HepG2 (cell line): ENCODE measurements around the gene MRPL9. TPM values are rescaled to one million over a fixed set of nuclear protein-coding genes. Genes with fewer than 3 reads are reported as not detected.

Experiments
- ATAC-seq: fragments of 200-7000 bp; cut with Tn5 transposase; 3 replicates; pipeline ENCODE4 v1.9.1; 2020; ENCODE audit warnings: mild to moderate bottlenecking, moderate library complexity
- BruUV-seq: library from RNA; stranded (reverse); fragments of 400-500 nt; replicated peaks from 2 replicates; lab custom pipeline; 2021; lab: Mats Ljungman, UMichigan
- CTCF ChIA-PET: fragments of 300-600 bp; formaldehyde crosslinking; extraction: SDS; loops from one replicate; lab custom pipeline; 2021; ENCODE audit warnings: low total read pairs, inconsistent platforms, low intra/inter-chr PET ratio; lab: Yijun Ruan, JAX
- POLR2A ChIA-PET: fragments of 350-600 bp; sonication (Branson Sonifier 250); formaldehyde crosslinking; loops from one replicate; lab custom pipeline; 2020; ENCODE audit warnings: antibody characterized with exemption, inconsistent platforms; lab: Yijun Ruan, JAX
- DNase-seq: peaks from one replicate; pipeline ENCODE4 v3.0.0-alpha.2; 2015; ENCODE audit warnings: low spot score
- FAIRE-seq: peaks from 3 replicates; lab custom pipeline; 2011; peaks lifted over from hg19 to GRCh38; lab: Jason Lieb, UNC
- H2AFZ ChIP-seq: one replicate; pipeline ENCODE4 v1.6.1; 2011; ENCODE audit warnings: low read length, inconsistent platforms
- H3K27ac ChIP-seq: fragments of 300-600 bp; 3 replicates; pipeline ENCODE4 v1.8.0; 2011; ENCODE audit warnings: mixed run types, mild to moderate bottlenecking, mixed read lengths, low read length, inconsistent platforms; ENCODE audit not compliant: insufficient read depth; ENCODE audit errors: extremely low read length
- H3K27me3 ChIP-seq, 2 experiments: fragments of 200-600 bp in 1 of 2; 2 replicates in 1 of 2; 3 replicates in 1 of 2; pipeline versions ENCODE4 v1.6.0 to v1.8.0; 2011; ENCODE audit warnings: low read length in 2 of 2, mild to moderate bottlenecking in 2 of 2, moderate library complexity in 2 of 2, inconsistent platforms in 1 of 2; ENCODE audit not compliant: insufficient read depth in 2 of 2, control insufficient read depth in 1 of 2
- H3K36me3 ChIP-seq, 2 experiments: fragments of 200-600 bp in 1 of 2; replicated peaks in 1 of 2; 2 replicates in 1 of 2; 3 replicates in 1 of 2; pipeline versions ENCODE4 v1.5.1 to v1.8.0; 2011; ENCODE audit warnings: low read length in 2 of 2, inconsistent platforms in 1 of 2; ENCODE audit not compliant: insufficient read depth in 2 of 2, control insufficient read depth in 1 of 2
- H3K4me1 ChIP-seq: 2 replicates; pipeline ENCODE4 v1.5.1; 2012; ENCODE audit warnings: low read length, inconsistent platforms; ENCODE audit not compliant: insufficient read depth
- H3K4me2 ChIP-seq: 2 replicates; pipeline ENCODE4 v1.6.0; 2011; ENCODE audit warnings: low read depth, low read length, inconsistent platforms
- H3K4me3 ChIP-seq, 3 experiments: fragments of 200-600 bp in 1 of 3; sonication (generic), shearing (Covaris generic) in 1 of 3; replicated peaks in 1 of 3; 2 replicates each; pipeline ENCODE4 v1.5.1; 2011 to 2016; ENCODE audit warnings: low read length in 3 of 3, inconsistent platforms in 2 of 3, low read depth in 2 of 3, mild to moderate bottlenecking in 2 of 3, control low read depth in 1 of 3, mixed read lengths in 1 of 3; ENCODE audit not compliant: insufficient read depth in 1 of 3
- H3K79me2 ChIP-seq: one replicate; pipeline ENCODE4 v1.6.1; 2011; ENCODE audit warnings: low read length, inconsistent platforms; ENCODE audit not compliant: insufficient read depth
- H3K9ac ChIP-seq: 2 replicates; pipeline ENCODE4 v1.6.0; 2011; ENCODE audit warnings: mild to moderate bottlenecking, low read depth, low read length, inconsistent platforms; ENCODE audit not compliant: insufficient read depth
- H3K9me3 ChIP-seq: 2 replicates; pipeline ENCODE4 v1.5.1; 2012; ENCODE audit warnings: mild to moderate bottlenecking, low read length
- H4K20me1 ChIP-seq: 2 replicates; pipeline ENCODE4 v1.6.0; 2011; ENCODE audit warnings: inconsistent platforms, mild to moderate bottlenecking, low read length, moderate library complexity; ENCODE audit not compliant: insufficient read depth
- CREBL2 ChIP-seq: sonication (generic); formaldehyde crosslinking; IDR thresholded peaks from 2 replicates; pipeline ENCODE4 v1.8.1; 2023; ENCODE audit warnings: missing genetic modification reagents, mild to moderate bottlenecking, borderline replicate concordance
- HHEX ChIP-seq: IDR thresholded peaks from 2 replicates; pipeline ENCODE4 v1.6.1; 2016; ENCODE audit warnings: control low read depth
- HOXD1 ChIP-seq: sonication (generic); formaldehyde crosslinking; IDR thresholded peaks from 2 replicates; pipeline ENCODE4 v1.5.0; 2020; ENCODE audit warnings: missing genetic modification reagents
- JDP2 ChIP-seq: sonication (generic); formaldehyde crosslinking; IDR thresholded peaks from 2 replicates; pipeline ENCODE4 v1.8.1; 2022; ENCODE audit warnings: missing genetic modification reagents, borderline replicate concordance
- KLF11 ChIP-seq: IDR thresholded peaks from 2 replicates; pipeline ENCODE4 v1.6.1; 2016; ENCODE audit warnings: missing compliant biosample characterization
- LCORL ChIP-seq, 2 experiments: fragments of 450-650 bp in 1 of 2; sonication (generic) in 1 of 2; formaldehyde crosslinking in 1 of 2; IDR thresholded peaks; 2 replicates each; pipeline versions ENCODE4 v1.5.0 to v1.6.1; 2017 to 2020; ENCODE audit warnings: antibody characterized with exemption in 1 of 2, missing genetic modification reagents in 1 of 2
- SIX1 ChIP-seq: sonication (generic); formaldehyde crosslinking; IDR thresholded peaks from 2 replicates; pipeline ENCODE4 v1.4.0; 2020; ENCODE audit warnings: missing genetic modification reagents, borderline replicate concordance
- SMAD9 ChIP-seq: sonication (generic); formaldehyde crosslinking; IDR thresholded peaks from 2 replicates; pipeline ENCODE4 v1.5.1; 2020; ENCODE audit warnings: mild to moderate bottlenecking, missing genetic modification reagents
- SMARCE1 ChIP-seq: fragments of 450-650 bp; IDR thresholded peaks from 2 replicates; pipeline ENCODE4 v1.6.1; 2017; ENCODE audit warnings: borderline replicate concordance
- ZBED4 ChIP-seq: sonication (generic); formaldehyde crosslinking; IDR thresholded peaks from 2 replicates; pipeline ENCODE4 v1.4.0; 2020; ENCODE audit warnings: missing genetic modification reagents, borderline replicate concordance
- ZFP90 ChIP-seq: sonication (generic); formaldehyde crosslinking; IDR thresholded peaks from 2 replicates; pipeline ENCODE4 v1.8.0; 2022; ENCODE audit warnings: missing genetic modification reagents, mild to moderate bottlenecking, inconsistent platforms, borderline replicate concordance
- ZMYM4 ChIP-seq: sonication (generic); formaldehyde crosslinking; IDR thresholded peaks from 2 replicates; pipeline ENCODE4 v1.8.1; 2023; ENCODE audit warnings: mild to moderate bottlenecking, missing genetic modification reagents
- ZNF646 ChIP-seq: sonication (generic); formaldehyde crosslinking; IDR thresholded peaks from 2 replicates; pipeline ENCODE4 v1.9.0; 2021; ENCODE audit warnings: mild to moderate bottlenecking, missing genetic modification reagents
- WGBS: methylation state at CpG from one replicate; pipeline ENCODE4 v1.1.6; 2017; ENCODE audit warnings: low lambda C conversion rate; 5-methylcytosine and 5-hydroxymethylcytosine counted together
- in situ Hi-C: cut with HindIII; loops from 2 replicates; pipeline ENCODE4 v1.10.0; 2017; ENCODE audit warnings: low pct_unique_long_range_greater_than_20kb; ENCODE audit not compliant: extremely low pct_ligation_motif_present
- intact Hi-C: fragments of 100-400 bp; cut with micrococcal nuclease; formaldehyde crosslinking; loops from one replicate; pipeline ENCODE4 v1.10.0; 2022; ENCODE audit not compliant: unreplicated experiment
- polyA plus RNA-seq, 8 experiments: library from polyadenylated mRNA; depleted of rRNA in 3 of 8; stranded (reverse) in 7 of 8; unstranded in 1 of 8; fragments of >200 nt; fragmentation: Illumina TruSeq in 4 of 8; extraction: Trizol in 4 of 8; gene quantifications; 2 replicates each; pipeline versions ENCODE4 v1.2.1 to v1.2.3, GENCODE V29; 2011 to 2016; ENCODE audit warnings: low read depth in 4 of 8, missing spikeins in 1 of 8, mixed read lengths in 1 of 8; ENCODE audit not compliant: insufficient read depth in 1 of 8
- total RNA-seq, 5 experiments: library from RNA; depleted of rRNA; stranded (reverse); fragments of >200 nt; fragmentation: Illumina TruSeq; extraction: Trizol; gene quantifications; 2 replicates each; pipeline ENCODE4 v1.2.3, GENCODE V29; 2016; ENCODE audit warnings: low read depth in 1 of 5

Gene MRPL9
- total and polyA plus RNA-seq, 2 of the 13 experiments (the other 11 are each of a cell fraction or from before 2014, with no cell fraction given) = 72.1 to 107 TPM

- FAIRE-seq = no peak
- CTCF ChIA-PET = no interaction called here
- no peak for TF ChIP-seq ZNF646 (CRISPR knock-in tag)
- no peak for TF ChIP-seq LCORL (IDR thresholded peaks at IDR 0.05)
- TF ChIP-seq LCORL (CRISPR knock-in tag; IDR thresholded peaks at IDR 0.05) = no peak
- TF ChIP-seq CREBL2 (CRISPR knock-in tag) = no peak
- no peak for TF ChIP-seq KLF11 (CRISPR knock-in tag)
- TF ChIP-seq SIX1 (CRISPR knock-in tag) = no peak
- no peak for TF ChIP-seq JDP2 (CRISPR knock-in tag)
- no peak for TF ChIP-seq ZFP90 (CRISPR knock-in tag)
- TF ChIP-seq HHEX (CRISPR knock-in tag) = no peak
- TF ChIP-seq SMARCE1 = no peak
- TF ChIP-seq ZMYM4 (CRISPR knock-in tag) = no peak
- TF ChIP-seq ZBED4 (CRISPR knock-in tag) = no peak
- no peak for TF ChIP-seq HOXD1 (CRISPR knock-in tag)
- TF ChIP-seq SMAD9 (CRISPR knock-in tag) = no peak
Observed at GRCh38 chr1:151711044-151711800, 52.1 kb downstream of the MRPL9 start.

More at GRCh38 chr1:151711044-151711800, 52.1 kb downstream of the MRPL9 start:
- Histone ChIP-seq H3K79me2 (no peaks in the 10 kb centered on the region), H3K36me3 (no peaks in the 10 kb centered on the region), H3K27me3 (peaks cover 0 to 9% of the 10 kb centered on the region in 2 experiments; a peak in 2 of 5 replicates), H4K20me1 (no peaks in the 10 kb centered on the region), H3K4me3 (no peak overlapping the region), H3K27ac (no peak overlapping the region), H3K4me1 (peaks cover 44% of the 10 kb centered on the region), H3K9me3 (no peaks in the 10 kb centered on the region), H3K4me2 (no peak overlapping the region), H3K9ac (no peak overlapping the region), H2AFZ (no peak overlapping the region)
- in situ Hi-C loops = loop anchor here (10.0 kb wide), 1 partner anchor 124 kb away; the partner anchor contains the start of genes C2CD4D and RORC
- DNase-seq (no peak), ATAC-seq (no peak)
- WGBS = 77% methylated on average over 12 of the region's 21 CpGs
- intact Hi-C loops = no loop called here
- no TSS peak for BruUV-seq
- POLR2A ChIA-PET = no interaction called here
